Esophagus muscularis mucosa (tissue), 3 donors: ENCODE data around the gene HS3ST6.

Source experiments
- POLR2A ChIP-seq: fragments of 450-650 bp; IDR thresholded peaks from one replicate; pipeline ENCODE4 v1.6.1; 2017; ENCODE audit warnings: antibody characterized with exemption, moderate library complexity, mild to moderate bottlenecking, low read depth
- POLR2AphosphoS5 ChIP-seq, 2 donors: sonication (generic); formaldehyde crosslinking; IDR thresholded peaks; one replicate each; pipeline ENCODE4 v1.6.1; 2017; ENCODE audit warnings: antibody characterized with exemption in 2 of 2
- TF ChIP-seq, protein P1 (sequence below), 3 experiments: fragments of 200-600 bp in 2 of 3; fragments of 450-650 bp in 1 of 3; sonication (generic) in 2 of 3; IDR thresholded peaks; one replicate each; pipeline ENCODE4 v1.5.1; 2017 to 2019; ENCODE audit warnings: antibody characterized with exemption in 3 of 3, mild to moderate bottlenecking in 2 of 3, moderate library complexity in 1 of 3

DNA sequence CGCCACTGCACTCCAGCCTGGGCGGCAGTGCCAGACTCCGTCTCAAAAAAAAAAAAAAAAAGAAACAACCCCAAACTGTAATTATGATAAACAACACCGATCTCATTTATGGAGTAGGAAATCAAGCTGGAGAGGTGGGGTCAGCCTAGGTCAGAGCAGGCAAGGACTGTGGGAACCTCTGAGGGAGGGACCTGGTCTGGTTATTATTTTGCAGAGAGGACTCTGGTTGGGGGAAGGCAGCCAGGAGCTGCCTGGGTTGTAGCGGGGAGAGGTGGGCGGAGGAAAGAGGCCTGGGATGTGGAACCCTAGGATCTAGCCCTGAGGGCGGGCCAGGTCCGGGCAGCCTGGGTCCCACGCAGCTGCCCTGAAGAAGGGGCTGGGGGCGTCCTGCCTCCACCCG is 10.9 kb upstream of the HS3ST6 start:
- TF ChIP-seq POLR2A = no peak
- TF ChIP-seq, protein P1, sequence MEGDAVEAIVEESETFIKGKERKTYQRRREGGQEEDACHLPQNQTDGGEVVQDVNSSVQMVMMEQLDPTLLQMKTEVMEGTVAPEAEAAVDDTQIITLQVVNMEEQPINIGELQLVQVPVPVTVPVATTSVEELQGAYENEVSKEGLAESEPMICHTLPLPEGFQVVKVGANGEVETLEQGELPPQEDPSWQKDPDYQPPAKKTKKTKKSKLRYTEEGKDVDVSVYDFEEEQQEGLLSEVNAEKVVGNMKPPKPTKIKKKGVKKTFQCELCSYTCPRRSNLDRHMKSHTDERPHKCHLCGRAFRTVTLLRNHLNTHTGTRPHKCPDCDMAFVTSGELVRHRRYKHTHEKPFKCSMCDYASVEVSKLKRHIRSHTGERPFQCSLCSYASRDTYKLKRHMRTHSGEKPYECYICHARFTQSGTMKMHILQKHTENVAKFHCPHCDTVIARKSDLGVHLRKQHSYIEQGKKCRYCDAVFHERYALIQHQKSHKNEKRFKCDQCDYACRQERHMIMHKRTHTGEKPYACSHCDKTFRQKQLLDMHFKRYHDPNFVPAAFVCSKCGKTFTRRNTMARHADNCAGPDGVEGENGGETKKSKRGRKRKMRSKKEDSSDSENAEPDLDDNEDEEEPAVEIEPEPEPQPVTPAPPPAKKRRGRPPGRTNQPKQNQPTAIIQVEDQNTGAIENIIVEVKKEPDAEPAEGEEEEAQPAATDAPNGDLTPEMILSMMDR (IDR thresholded peaks at IDR 0.05) = no peak
- no peak for TF ChIP-seq POLR2AphosphoS5 (IDR thresholded peaks at IDR 0.05)
